ENCODE measurements around the gene MFN2.
"Not testable (repeated sequence)": the region's sequence is repeated elsewhere in the genome, so short reads cannot be mapped to it uniquely, and the experiment has no call there.

Gene MFN2

GRCh38 chr1:12005488-12006166 is 25.4 kb downstream of the MFN2 start:
- no peak for DNase-seq (ENCODE audit: insufficient read length, low spot score)
- TF ChIP-seq POU2F2 (IDR thresholded peaks at IDR 0.05; ENCODE audit: low read depth, low read length) (no peak), TAF1 (IDR thresholded peaks at IDR 0.05; ENCODE audit: low read depth, low read length) (no peak), POLR2A (IDR thresholded peaks at IDR 0.05; ENCODE audit: low read depth, low read length) (no peak), SPI1 (IDR thresholded peaks at IDR 0.05; ENCODE audit: low read depth, low read length) (no peak), PAX5 (IDR thresholded peaks at IDR 0.05; ENCODE audit: insufficient read depth, low read length, severe bottlenecking) (no peak), POLR2AphosphoS5 (IDR thresholded peaks at IDR 0.05; ENCODE audit: low read depth, low read length) (no peak)
- no peak for FAIRE-seq

GRCh38 chr1:12006167-12006921 is 26.1 kb downstream of the MFN2 start:
- DNase-seq (ENCODE audit: insufficient read length, low spot score) (no peak), FAIRE-seq (peak; percentile 47)
- TF ChIP-seq POLR2AphosphoS5 (IDR thresholded peaks at IDR 0.05; ENCODE audit: low read depth, low read length) = no peak
- no peak for TF ChIP-seq TAF1 (IDR thresholded peaks at IDR 0.05; ENCODE audit: low read depth, low read length)
- TF ChIP-seq POLR2A (IDR thresholded peaks at IDR 0.05; ENCODE audit: low read depth, low read length) = no peak
- TF ChIP-seq SPI1 (IDR thresholded peaks at IDR 0.05; ENCODE audit: low read depth, low read length) = no peak
- TF ChIP-seq POU2F2 (IDR thresholded peaks at IDR 0.05; ENCODE audit: low read depth, low read length) = no peak
- no peak for TF ChIP-seq PAX5 (IDR thresholded peaks at IDR 0.05; ENCODE audit: insufficient read depth, low read length, severe bottlenecking)

- TF ChIP-seq TAF1 (IDR thresholded peaks at IDR 0.05; ENCODE audit: low read depth, low read length) (no peak), PAX5 (IDR thresholded peaks at IDR 0.05; ENCODE audit: insufficient read depth, low read length, severe bottlenecking) (no peak), SPI1 (IDR thresholded peaks at IDR 0.05; ENCODE audit: low read depth, low read length) (no peak), POU2F2 (IDR thresholded peaks at IDR 0.05; ENCODE audit: low read depth, low read length) (no peak), POLR2AphosphoS5 (IDR thresholded peaks at IDR 0.05; ENCODE audit: low read depth, low read length) (no peak), POLR2A (IDR thresholded peaks at IDR 0.05; ENCODE audit: low read depth, low read length) (no peak)
- DNase-seq (ENCODE audit: insufficient read length, low spot score) (no peak), FAIRE-seq (no peak)
Observed at GRCh38 chr1:12007204-12007603, 27.0 kb downstream of the MFN2 start.

- not testable (repeated sequence) for DNase-seq (ENCODE audit: insufficient read length, low spot score); FAIRE-seq
Observed at GRCh38 chr1:12008355-12008754, 28.1 kb downstream of the MFN2 start.

GRCh38 chr1:12009318-12009947 is 29.2 kb downstream of the MFN2 start:
- no peak for TF ChIP-seq POLR2AphosphoS5 (IDR thresholded peaks at IDR 0.05; ENCODE audit: low read depth, low read length)
- no peak for FAIRE-seq
- no peak for DNase-seq (ENCODE audit: insufficient read length, low spot score)

- no peak for TF ChIP-seq TAF1 (IDR thresholded peaks at IDR 0.05; ENCODE audit: low read depth, low read length)
- no peak for TF ChIP-seq POU2F2 (IDR thresholded peaks at IDR 0.05; ENCODE audit: low read depth, low read length)
- TF ChIP-seq POLR2AphosphoS5 (IDR thresholded peaks at IDR 0.05; ENCODE audit: low read depth, low read length) = no peak
- no peak for TF ChIP-seq SPI1 (IDR thresholded peaks at IDR 0.05; ENCODE audit: low read depth, low read length)
- no peak for TF ChIP-seq POLR2A (IDR thresholded peaks at IDR 0.05; ENCODE audit: low read depth, low read length)
- TF ChIP-seq PAX5 (IDR thresholded peaks at IDR 0.05; ENCODE audit: insufficient read depth, low read length, severe bottlenecking) = no peak
- FAIRE-seq = no peak
- DNase-seq (ENCODE audit: insufficient read length, low spot score) = no peak
Observed at GRCh38 chr1:12010746-12011570, 30.7 kb downstream of the MFN2 start.

- FAIRE-seq = peak; percentile 13
- TF ChIP-seq PAX5 (IDR thresholded peaks at IDR 0.05; ENCODE audit: insufficient read depth, low read length, severe bottlenecking) (no peak), TAF1 (IDR thresholded peaks at IDR 0.05; ENCODE audit: low read depth, low read length) (no peak), POLR2AphosphoS5 (IDR thresholded peaks at IDR 0.05; ENCODE audit: low read depth, low read length) (no peak), POU2F2 (IDR thresholded peaks at IDR 0.05; ENCODE audit: low read depth, low read length) (no peak), SPI1 (IDR thresholded peaks at IDR 0.05; ENCODE audit: low read depth, low read length) (no peak), POLR2A (IDR thresholded peaks at IDR 0.05; ENCODE audit: low read depth, low read length) (no peak)
- DNase-seq (ENCODE audit: insufficient read length, low spot score) = no peak
Observed at GRCh38 chr1:12011998-12012397, 31.8 kb downstream of the MFN2 start.

- TF ChIP-seq POLR2AphosphoS5 (IDR thresholded peaks at IDR 0.05; ENCODE audit: low read depth, low read length) = no peak
- no peak for TF ChIP-seq TAF1 (IDR thresholded peaks at IDR 0.05; ENCODE audit: low read depth, low read length)
- TF ChIP-seq SPI1 (IDR thresholded peaks at IDR 0.05; ENCODE audit: low read depth, low read length) = no peak
- TF ChIP-seq POU2F2 (IDR thresholded peaks at IDR 0.05; ENCODE audit: low read depth, low read length) = no peak
- TF ChIP-seq POLR2A (IDR thresholded peaks at IDR 0.05; ENCODE audit: low read depth, low read length) = no peak
- no peak for TF ChIP-seq PAX5 (IDR thresholded peaks at IDR 0.05; ENCODE audit: insufficient read depth, low read length, severe bottlenecking)
- DNase-seq (ENCODE audit: insufficient read length, low spot score) = no peak
- no peak for FAIRE-seq
Observed at GRCh38 chr1:12012560-12013316, 32.5 kb downstream of the MFN2 start.

All from GM12891 (cell line).